Esophagus muscularis mucosa (tissue), 4 donors: ENCODE measurements around the gene HLA-DPA1. TPM values are rescaled to one million over a fixed set of nuclear protein-coding genes. Genes with fewer than 3 reads are reported as not detected.
A peak's percentile ranks its signal among the peaks of the same experiment; 100 is the strongest.
"Not testable (repeated sequence)": the region's sequence is repeated elsewhere in the genome, so short reads cannot be mapped to it uniquely, and the experiment has no call there.

Experiments
- DNase-seq: peaks from one replicate; pipeline ENCODE4 v3.0.0-alpha.2; 2017; ENCODE audit errors: extremely low spot score
- H3K27ac ChIP-seq, 4 donors: fragments of 200-600 bp; sonication (generic); replicated peaks in 1 of 4; 1 replicate in 3 of 4; 2 replicates in 1 of 4; pipeline ENCODE4 v1.5.1; 2016 to 2019; ENCODE audit warnings: mild to moderate bottlenecking in 1 of 4
- H3K27me3 ChIP-seq, 4 donors: fragments of 200-600 bp; sonication (generic); one replicate each; pipeline versions ENCODE4 v1.5.1 to v1.6.0; 2016 to 2019
- H3K36me3 ChIP-seq, 4 donors: fragments of 200-600 bp; sonication (generic); one replicate each; pipeline ENCODE4 v1.5.1; 2016 to 2019
- H3K4me1 ChIP-seq, 4 donors: fragments of 200-600 bp; sonication (generic); one replicate each; pipeline ENCODE4 v1.5.1; 2016 to 2019
- H3K4me3 ChIP-seq, 4 donors: fragments of 200-600 bp; sonication (generic); 1 replicate in 2 of 4; 2 replicates in 2 of 4; pipeline ENCODE4 v1.5.1; 2016 to 2019; ENCODE audit warnings: mild to moderate bottlenecking in 4 of 4, moderate library complexity in 1 of 4
- H3K9me3 ChIP-seq, 4 donors: fragments of 200-600 bp; sonication (generic); 1 replicate in 3 of 4; 2 replicates in 1 of 4; pipeline ENCODE4 v1.5.1; 2016 to 2019
- EP300 ChIP-seq: sonication (generic); formaldehyde crosslinking; IDR thresholded peaks from one replicate; pipeline ENCODE4 v1.6.1; 2017; ENCODE audit warnings: antibody characterized with exemption
- POLR2A ChIP-seq: fragments of 450-650 bp; IDR thresholded peaks from one replicate; pipeline ENCODE4 v1.6.1; 2017; ENCODE audit warnings: antibody characterized with exemption, moderate library complexity, mild to moderate bottlenecking, low read depth
- POLR2AphosphoS5 ChIP-seq, 2 donors: sonication (generic); formaldehyde crosslinking; IDR thresholded peaks; one replicate each; pipeline ENCODE4 v1.6.1; 2017; ENCODE audit warnings: antibody characterized with exemption in 2 of 2
- WGBS: methylation state at CpG from one replicate; pipeline ENCODE4 v1.1.5; 2018; 5-methylcytosine and 5-hydroxymethylcytosine counted together
- intact Hi-C: fragments of 100-400 bp; cut with DNase I; formaldehyde crosslinking; loops from one replicate; pipeline ENCODE4 v1.15.1; 2023
- total RNA-seq, 4 donors: library from RNA; depleted of rRNA; stranded (reverse); fragments of >200 nt; gene quantifications; one replicate each; pipeline versions ENCODE4 v1.1.0 to v1.2.1, GENCODE V29; 2016
- TF ChIP-seq, protein P1 (sequence below), 3 experiments: fragments of 200-600 bp in 2 of 3; fragments of 450-650 bp in 1 of 3; sonication (generic) in 2 of 3; IDR thresholded peaks; one replicate each; pipeline ENCODE4 v1.5.1; 2017 to 2019; ENCODE audit warnings: antibody characterized with exemption in 3 of 3, mild to moderate bottlenecking in 2 of 3, moderate library complexity in 1 of 3

Gene HLA-DPA1
- total RNA-seq, 4 donors from 2014 or later, result 28.5 to 91.3 (median 65.9) TPM

DNA sequence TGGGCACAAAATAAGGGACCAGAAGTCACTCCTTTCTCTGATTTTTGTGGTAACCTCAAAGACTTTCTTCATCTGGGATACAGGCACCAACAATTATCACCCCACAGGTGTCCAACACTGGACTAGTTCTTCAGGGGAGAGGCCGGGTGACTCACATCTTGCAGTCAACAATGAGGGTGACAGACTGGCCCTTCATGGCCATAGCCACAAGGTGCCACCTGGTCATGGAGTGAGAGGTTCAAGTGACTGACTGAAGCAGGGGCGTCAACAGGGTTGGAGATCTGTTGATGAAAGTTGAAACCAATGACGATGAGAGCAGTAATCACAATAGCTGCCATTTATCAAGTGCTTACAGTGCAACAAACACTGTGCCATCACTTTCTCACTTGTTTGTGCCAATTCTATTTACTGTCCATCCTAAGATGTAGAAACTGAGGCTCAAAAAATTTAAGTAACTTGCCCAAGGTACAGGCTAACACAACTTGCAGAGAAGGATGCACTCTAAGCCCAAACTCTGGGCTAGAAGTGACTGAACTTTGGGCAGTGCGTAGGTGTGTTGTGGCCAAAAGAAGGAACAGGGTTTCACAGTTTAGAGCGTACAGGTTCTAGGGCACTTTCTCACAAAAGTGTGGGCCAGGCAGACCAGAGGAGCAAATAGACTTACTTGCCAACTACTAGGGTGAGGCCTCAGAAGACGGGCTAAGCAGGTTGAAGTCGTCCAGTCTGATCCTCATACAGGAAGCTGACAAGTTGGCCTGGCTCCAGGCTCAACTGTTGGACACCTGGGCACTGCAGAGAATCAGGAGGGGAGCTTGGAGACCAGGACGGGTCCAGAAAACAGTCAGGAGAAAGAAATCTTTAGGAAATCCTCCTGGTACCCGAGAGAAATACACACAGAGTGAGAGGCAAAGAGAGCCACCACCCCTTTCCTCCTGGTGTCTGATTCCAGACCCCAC, 32.7 kb upstream of the HLA-DPA1 start:
- peak; percentile 68 for DNase-seq
- intact Hi-C loops, result no loop called here
- TF ChIP-seq, protein P1, sequence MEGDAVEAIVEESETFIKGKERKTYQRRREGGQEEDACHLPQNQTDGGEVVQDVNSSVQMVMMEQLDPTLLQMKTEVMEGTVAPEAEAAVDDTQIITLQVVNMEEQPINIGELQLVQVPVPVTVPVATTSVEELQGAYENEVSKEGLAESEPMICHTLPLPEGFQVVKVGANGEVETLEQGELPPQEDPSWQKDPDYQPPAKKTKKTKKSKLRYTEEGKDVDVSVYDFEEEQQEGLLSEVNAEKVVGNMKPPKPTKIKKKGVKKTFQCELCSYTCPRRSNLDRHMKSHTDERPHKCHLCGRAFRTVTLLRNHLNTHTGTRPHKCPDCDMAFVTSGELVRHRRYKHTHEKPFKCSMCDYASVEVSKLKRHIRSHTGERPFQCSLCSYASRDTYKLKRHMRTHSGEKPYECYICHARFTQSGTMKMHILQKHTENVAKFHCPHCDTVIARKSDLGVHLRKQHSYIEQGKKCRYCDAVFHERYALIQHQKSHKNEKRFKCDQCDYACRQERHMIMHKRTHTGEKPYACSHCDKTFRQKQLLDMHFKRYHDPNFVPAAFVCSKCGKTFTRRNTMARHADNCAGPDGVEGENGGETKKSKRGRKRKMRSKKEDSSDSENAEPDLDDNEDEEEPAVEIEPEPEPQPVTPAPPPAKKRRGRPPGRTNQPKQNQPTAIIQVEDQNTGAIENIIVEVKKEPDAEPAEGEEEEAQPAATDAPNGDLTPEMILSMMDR (IDR thresholded peaks at IDR 0.05), result no peak
- no peak for TF ChIP-seq EP300
- TF ChIP-seq POLR2A, result no peak
- no peak for TF ChIP-seq POLR2AphosphoS5 (IDR thresholded peaks at IDR 0.05)
- no peak overlapping the region for H3K4me3 ChIP-seq
- H3K36me3 ChIP-seq, result no peaks in the 10 kb centered on the region
- 48% methylated on average over 9 of the region's 9 CpGs for WGBS
- H3K27ac ChIP-seq, result no peak overlapping the region
- H3K4me1 ChIP-seq, result no peaks in the 10 kb centered on the region
- H3K27me3 ChIP-seq, result peaks cover 0 to 33% (median 0%) of the 10 kb centered on the region in 4 donors
- peaks cover 0 to 8% (median 2%) of the 10 kb centered on the region in 4 donors for H3K9me3 ChIP-seq

DNA sequence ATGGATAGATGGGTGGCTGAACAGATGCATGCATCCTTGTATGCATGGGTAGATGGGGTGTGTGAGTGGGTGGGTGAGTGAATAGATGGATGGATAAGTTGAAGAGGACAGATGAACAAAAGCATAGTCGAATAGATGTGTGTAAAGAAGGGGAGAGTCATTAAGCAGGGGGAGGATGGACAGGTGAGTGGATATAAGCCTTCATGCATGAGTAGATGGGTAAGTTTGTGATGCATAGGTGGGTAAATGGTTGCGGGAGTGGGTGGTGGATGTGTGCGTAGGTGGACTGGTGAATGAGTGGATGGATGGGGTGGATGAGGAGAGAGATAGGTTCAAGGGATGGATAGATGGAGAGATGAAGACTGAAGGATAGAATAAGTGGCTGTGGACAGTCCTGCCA, 31.9 kb upstream of the HLA-DPA1 start:
- Histone ChIP-seq H3K4me1 (no peaks in the 10 kb centered on the region), H3K27me3 (peaks cover 0 to 33% (median 0%) of the 10 kb centered on the region in 4 donors), H3K27ac (no peak overlapping the region), H3K9me3 (peaks cover 0 to 16% (median 8%) of the 10 kb centered on the region in 4 donors), H3K4me3 (no peak overlapping the region), H3K36me3 (no peaks in the 10 kb centered on the region)
- no peak for DNase-seq
- intact Hi-C loops, result no loop called here
- WGBS, result 64% methylated on average over 3 of the region's 3 CpGs
- TF ChIP-seq POLR2AphosphoS5 (IDR thresholded peaks at IDR 0.05) (no peak), POLR2A (no peak), EP300 (no peak)

DNA sequence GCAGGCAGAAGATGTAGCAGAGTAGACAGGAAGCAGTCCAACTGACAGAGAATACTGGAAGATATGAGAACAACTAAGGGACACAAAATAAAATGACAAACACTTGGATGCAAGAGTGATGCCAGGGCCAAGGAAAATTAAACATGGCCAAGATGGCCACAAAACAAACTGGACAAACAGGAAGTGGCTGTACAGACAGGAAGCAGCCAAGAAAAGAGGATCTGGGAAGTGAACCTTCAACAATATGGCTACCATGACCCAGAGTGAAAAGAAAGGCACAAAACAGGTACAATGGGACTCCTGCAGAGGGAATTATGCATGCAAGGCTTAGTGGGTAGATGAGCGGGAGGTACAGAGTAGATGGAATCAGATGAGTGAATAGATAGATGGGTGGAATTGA, 31.4 kb upstream of the HLA-DPA1 start:
- H3K27me3 ChIP-seq, result peaks cover 0 to 33% (median 0%) of the 10 kb centered on the region in 4 donors
- H3K27ac ChIP-seq, result no peak overlapping the region
- TF ChIP-seq EP300, result no peak
- no peak for TF ChIP-seq POLR2A
- H3K4me1 ChIP-seq, result no peaks in the 10 kb centered on the region
- H3K4me3 ChIP-seq, result no peak overlapping the region
- DNase-seq, result peak; percentile 60
- 92% methylated on average over 1 of the region's 1 CpG for WGBS
- H3K36me3 ChIP-seq, result no peaks in the 10 kb centered on the region
- intact Hi-C loops, result no loop called here
- peaks cover 0 to 16% (median 8%) of the 10 kb centered on the region in 4 donors for H3K9me3 ChIP-seq

DNA sequence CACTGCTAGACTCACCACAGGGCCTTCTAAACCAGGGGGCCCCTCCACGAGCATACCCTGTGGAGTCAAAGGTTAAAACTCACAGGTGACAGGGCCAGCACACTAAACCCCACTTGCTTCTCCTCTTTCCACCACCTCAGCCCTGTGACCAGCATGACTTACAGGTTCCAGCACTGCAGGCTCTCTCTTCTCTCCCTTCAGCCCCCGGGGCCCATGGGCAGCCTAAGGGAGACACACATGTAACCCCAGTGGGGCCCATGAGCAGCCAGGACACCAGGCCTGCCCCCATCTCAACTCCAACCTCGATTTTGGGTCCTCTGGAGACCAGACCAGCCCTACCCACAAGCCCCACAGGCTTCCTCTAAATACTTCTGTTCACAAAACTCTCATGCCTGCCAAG, 30.3 kb upstream of the HLA-DPA1 start:
- DNase-seq, result peak; percentile 74
- intact Hi-C loops, result no loop called here
- Histone ChIP-seq H3K4me1 (no peaks in the 10 kb centered on the region), H3K27ac (no peak overlapping the region), H3K27me3 (peaks cover 0 to 30% (median 0%) of the 10 kb centered on the region in 4 donors), H3K36me3 (no peaks in the 10 kb centered on the region), H3K9me3 (peaks cover 0 to 16% (median 8%) of the 10 kb centered on the region in 4 donors), H3K4me3 (no peak overlapping the region)
- TF ChIP-seq POLR2AphosphoS5 (IDR thresholded peaks at IDR 0.05) (no peak), EP300 (no peak), POLR2A (no peak)
- TF ChIP-seq, protein P1 (IDR thresholded peaks at IDR 0.05), result no peak
- 42% methylated on average over 1 of the region's 3 CpGs for WGBS

DNA sequence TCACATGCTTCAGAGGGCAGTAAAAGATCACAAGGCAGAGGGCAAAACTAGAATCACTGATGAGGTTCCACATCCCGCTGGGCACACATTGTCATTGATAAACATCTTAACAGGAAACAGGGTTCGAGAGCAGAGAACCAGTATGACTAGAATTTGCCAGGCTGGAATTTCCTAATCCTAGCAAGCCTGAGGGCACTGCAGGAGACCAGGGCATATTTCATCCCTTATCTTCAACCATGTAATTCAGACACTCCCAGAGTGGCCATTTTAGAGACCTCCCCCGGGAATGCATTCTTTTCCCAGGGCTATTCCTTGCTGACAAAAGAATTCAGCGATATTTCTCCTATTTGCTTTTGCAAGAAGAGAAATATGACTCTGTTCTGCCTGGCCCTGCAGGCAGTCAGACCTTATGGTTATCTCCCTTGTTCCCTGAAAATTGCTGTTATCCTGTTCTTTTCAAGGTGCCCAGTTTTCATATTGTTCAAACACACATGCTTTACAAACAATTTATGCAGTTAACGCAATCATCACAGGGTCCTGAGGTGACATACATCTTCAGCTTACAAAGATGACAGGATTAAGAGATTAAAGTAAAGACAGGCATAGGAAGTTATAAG, 27.8 kb upstream of the HLA-DPA1 start:
- WGBS, result 54% methylated on average over 5 of the region's 5 CpGs
- peaks cover 0 to 21% (median 0%) of the 10 kb centered on the region in 4 donors for H3K27me3 ChIP-seq
- H3K9me3 ChIP-seq, result peaks cover 0 to 16% (median 11%) of the 10 kb centered on the region in 4 donors
- H3K27ac ChIP-seq, intact Hi-C loops, H3K4me3 ChIP-seq, H3K36me3 ChIP-seq, H3K4me1 ChIP-seq: not testable (repeated sequence)
- peak; percentile 37 for DNase-seq

DNA sequence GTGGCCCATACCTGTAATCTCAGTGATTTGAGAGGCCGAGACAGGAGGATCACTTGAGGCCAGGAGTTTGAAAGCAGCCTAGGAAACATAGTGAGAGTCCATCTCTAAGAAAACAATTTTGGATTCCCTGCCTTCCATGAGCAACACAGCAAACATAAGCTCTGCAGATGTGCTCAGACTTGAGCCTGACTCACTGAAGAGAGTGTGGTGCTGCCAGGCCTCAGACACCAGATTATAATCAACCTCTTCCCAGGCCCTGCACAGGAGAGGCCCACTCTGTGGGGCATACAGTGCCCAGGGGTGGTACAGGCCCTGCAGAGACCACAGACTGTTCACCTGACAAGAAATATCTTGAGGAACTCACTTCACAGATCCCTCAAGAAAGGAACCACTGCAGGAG, 22.2 kb upstream of the HLA-DPA1 start:
- TF ChIP-seq, protein P1 (IDR thresholded peaks at IDR 0.05), result no peak
- TF ChIP-seq POLR2AphosphoS5 (IDR thresholded peaks at IDR 0.05) (no peak), EP300 (no peak), POLR2A (no peak)
- WGBS, result 86% methylated on average over 1 of the region's 1 CpG
- Histone ChIP-seq H3K36me3 (no peaks in the 10 kb centered on the region), H3K4me3 (no peak overlapping the region), H3K27me3 (peaks cover 0 to 13% (median 0%) of the 10 kb centered on the region in 4 donors), H3K9me3 (peaks cover 0 to 8% (median 2%) of the 10 kb centered on the region in 4 donors), H3K4me1 (no peaks in the 10 kb centered on the region), H3K27ac (no peak overlapping the region)
- DNase-seq, result no peak
- intact Hi-C loops, result no loop called here
